Esophagus mucosa (tissue), 1 donor: ENCODE measurements around the gene SUMO2. TPM values are rescaled to one million over a fixed set of nuclear protein-coding genes. Genes with fewer than 3 reads are reported as not detected.

ENCODE experiments used
- ATAC-seq: fragments of 200-7000 bp; cut with Tn5 transposase; one replicate; pipeline ENCODE4 v1.9.1; 2020
- total RNA-seq: library from RNA; stranded (reverse); gene quantifications from one replicate; pipeline ENCODE4 v1.2.4, GENCODE V29; 2023
- donor health status: DM: yes; HTN: yes; CAD: no.

SUMO2 gene
- total RNA-seq, 1 donor from 2014 or later = 317 TPM

DNA sequence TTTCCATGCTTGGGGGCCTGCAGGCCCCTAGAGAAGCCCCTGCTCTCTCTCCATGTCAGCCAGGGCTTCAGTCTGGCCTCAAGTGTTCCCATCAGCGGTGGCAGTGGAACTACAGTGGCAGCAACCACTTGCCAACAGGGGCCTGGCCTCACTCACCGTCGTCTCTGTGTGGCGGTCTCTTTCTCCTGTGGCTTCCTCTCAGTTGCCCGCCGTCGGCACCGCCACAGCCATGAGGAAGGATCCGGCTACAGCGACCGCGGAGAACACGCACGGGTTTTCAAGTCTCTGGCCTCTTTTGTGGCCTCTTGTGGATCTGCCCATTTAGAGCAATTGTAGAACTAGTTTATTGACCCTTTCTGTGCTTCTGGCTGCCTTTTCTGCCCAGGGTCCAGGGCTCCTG, 64.5 kb downstream of the SUMO2 start:
- ATAC-seq = no peak

GRCh38 chr17:75116737-75117136, 66.0 kb downstream of the SUMO2 start:
- ATAC-seq = no peak

Other genes starting within 250 kb of the SUMO2 start
- 14.7 TPM for gene OTOP3, start 247.1 kb downstream of the SUMO2 start, total RNA-seq
- gene HID1, start 210.2 kb downstream of the SUMO2 start, total RNA-seq = 3.1 TPM
- gene CDR2L, start 195.3 kb downstream of the SUMO2 start, total RNA-seq = 2.7 TPM
- 47.8 TPM for gene MRPL58, start 170.3 kb downstream of the SUMO2 start, total RNA-seq
- gene ATP5PD, start 136.0 kb downstream of the SUMO2 start, total RNA-seq = 314 TPM
- gene KCTD2, start 135.7 kb downstream of the SUMO2 start, total RNA-seq = 13.2 TPM
- gene SLC16A5, start 95.0 kb downstream of the SUMO2 start, total RNA-seq = 13.9 TPM
- 6.3 TPM for gene ARMC7, start 73.0 kb downstream of the SUMO2 start, total RNA-seq
- gene NT5C, start 51.2 kb downstream of the SUMO2 start, total RNA-seq = 66.6 TPM
- 328 TPM for gene JPT1, start 28.4 kb downstream of the SUMO2 start, total RNA-seq
- 43.0 TPM for gene NUP85, start 22.7 kb upstream of the SUMO2 start, total RNA-seq
- 20.6 TPM for gene GGA3, start 78.6 kb upstream of the SUMO2 start, total RNA-seq
- 59.1 TPM for gene MRPS7, start 78.9 kb upstream of the SUMO2 start, total RNA-seq
- 18.4 TPM for gene MIF4GD, start 88.3 kb upstream of the SUMO2 start, total RNA-seq
- 9.2 TPM for gene SLC25A19, start 106.5 kb upstream of the SUMO2 start, total RNA-seq
- 64.4 TPM for gene GRB2, start 222.7 kb upstream of the SUMO2 start, total RNA-seq